ENCODE results near the gene TMEM200A.

DNA sequence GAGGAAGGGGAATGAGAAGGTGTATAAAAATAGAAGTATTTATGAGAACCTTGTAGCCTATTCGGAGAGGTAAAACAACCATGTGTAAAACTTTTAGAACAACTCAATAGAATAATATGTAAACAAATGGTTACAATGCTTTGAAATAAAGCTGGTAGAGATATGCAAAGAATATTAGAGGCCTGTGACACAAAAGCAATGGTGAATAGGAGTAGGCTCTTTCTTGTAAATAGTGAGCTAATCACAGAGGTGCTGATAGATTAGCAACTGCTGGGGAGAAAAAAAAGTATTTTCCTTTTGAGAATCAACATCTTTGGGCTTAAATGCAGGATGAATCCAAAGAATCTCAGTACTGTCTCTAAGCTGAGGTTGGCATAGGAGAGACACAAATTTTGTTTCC, 7.0 kb downstream of the TMEM200A start:
- TF ChIP-seq, protein P1, sequence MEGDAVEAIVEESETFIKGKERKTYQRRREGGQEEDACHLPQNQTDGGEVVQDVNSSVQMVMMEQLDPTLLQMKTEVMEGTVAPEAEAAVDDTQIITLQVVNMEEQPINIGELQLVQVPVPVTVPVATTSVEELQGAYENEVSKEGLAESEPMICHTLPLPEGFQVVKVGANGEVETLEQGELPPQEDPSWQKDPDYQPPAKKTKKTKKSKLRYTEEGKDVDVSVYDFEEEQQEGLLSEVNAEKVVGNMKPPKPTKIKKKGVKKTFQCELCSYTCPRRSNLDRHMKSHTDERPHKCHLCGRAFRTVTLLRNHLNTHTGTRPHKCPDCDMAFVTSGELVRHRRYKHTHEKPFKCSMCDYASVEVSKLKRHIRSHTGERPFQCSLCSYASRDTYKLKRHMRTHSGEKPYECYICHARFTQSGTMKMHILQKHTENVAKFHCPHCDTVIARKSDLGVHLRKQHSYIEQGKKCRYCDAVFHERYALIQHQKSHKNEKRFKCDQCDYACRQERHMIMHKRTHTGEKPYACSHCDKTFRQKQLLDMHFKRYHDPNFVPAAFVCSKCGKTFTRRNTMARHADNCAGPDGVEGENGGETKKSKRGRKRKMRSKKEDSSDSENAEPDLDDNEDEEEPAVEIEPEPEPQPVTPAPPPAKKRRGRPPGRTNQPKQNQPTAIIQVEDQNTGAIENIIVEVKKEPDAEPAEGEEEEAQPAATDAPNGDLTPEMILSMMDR (conservative IDR thresholded peaks at IDR 0.05): no peak
- no peak for TF ChIP-seq ZFX (IDR thresholded peaks at IDR 0.05)
